Activated T-helper 2 cell treated with anti-CD3 and anti-CD28 coated beads, Interferon-gamma antibody, Interleukin-2, Interleukin-4, amounts not matched to agents 10 μg/mL and 5 μg/mL and 100 μg/mL, durations not matched to agents 14 hours and 24 hours and 36 hours (primary cell): ENCODE data around the gene LCE3B. TPM values are rescaled to one million over a fixed set of nuclear protein-coding genes. Genes with fewer than 3 reads are reported as not detected.

ENCODE experiments used
- total RNA-seq: library from RNA; stranded (reverse); gene quantifications from 2 replicates; pipeline ENCODE4 v1.2.3, GENCODE V29; 2022

Gene LCE3B
- total RNA-seq, 1 donor from 2014 or later: not detected

Other genes with a start within 250 kb of the LCE3B start
- not detected in 2 replicates for gene CRNN, start 199.5 kb upstream of the LCE3B start, total RNA-seq
- gene LCE5A, start 103.0 kb upstream of the LCE3B start, total RNA-seq: not detected in 2 replicates
- not detected in 2 replicates for gene CRCT1, start 99.3 kb upstream of the LCE3B start, total RNA-seq
- not detected in 2 replicates for gene LCE3E, start 47.0 kb upstream of the LCE3B start, total RNA-seq
- gene LCE3D, start 33.3 kb upstream of the LCE3B start, total RNA-seq: not detected in 2 replicates
- gene LCE3C, start 13.6 kb upstream of the LCE3B start, total RNA-seq: not detected in 2 replicates
- gene LCE3A, start 9.3 kb downstream of the LCE3B start, total RNA-seq: not detected in 2 replicates
- not detected in 2 replicates for gene LCE2D, start 49.6 kb downstream of the LCE3B start, total RNA-seq
- gene LCE2C, start 61.5 kb downstream of the LCE3B start, total RNA-seq: not detected in 2 replicates
- not detected in 2 replicates for gene LCE2B, start 72.3 kb downstream of the LCE3B start, total RNA-seq
- gene LCE2A, start 84.5 kb downstream of the LCE3B start, total RNA-seq: not detected in 2 replicates
- not detected in 2 replicates for gene LCE4A, start 94.3 kb downstream of the LCE3B start, total RNA-seq
- not detected in 2 replicates for gene KPRP, start 144.2 kb downstream of the LCE3B start, total RNA-seq
- not detected in 2 replicates for gene LCE1F, start 161.3 kb downstream of the LCE3B start, total RNA-seq
- gene LCE1E, start 172.4 kb downstream of the LCE3B start, total RNA-seq: not detected in 2 replicates
- not detected in 2 replicates for gene LCE1D, start 182.9 kb downstream of the LCE3B start, total RNA-seq
- not detected in 2 replicates for gene LCE1C, start 192.8 kb downstream of the LCE3B start, total RNA-seq
- gene LCE1B, start 198.2 kb downstream of the LCE3B start, total RNA-seq: not detected in 2 replicates
- not detected in 2 replicates for gene LCE1A, start 213.7 kb downstream of the LCE3B start, total RNA-seq
- not detected in 2 replicates for gene LCE6A, start 229.0 kb downstream of the LCE3B start, total RNA-seq
- gene LCE7A, start 246.2 kb downstream of the LCE3B start, total RNA-seq: not detected in 2 replicates